Stomach (tissue), 9 donors: ENCODE measurements around the gene PARD3. TPM values are rescaled to one million over a fixed set of nuclear protein-coding genes. Genes with fewer than 3 reads are reported as not detected.

ENCODE experiments used
- DNase-seq, 2 donors: peaks; one replicate each; pipeline versions ENCODE4 v3.0.0 to v3.0.0-alpha.2; 2013 to 2019
- H3K27ac ChIP-seq, 5 donors: fragments of 200-600 bp in 4 of 5; sonication (generic) in 4 of 5; one replicate each; pipeline ENCODE4 v1.5.1; 2013 to 2019; ENCODE audit warnings: mild to moderate bottlenecking in 1 of 5, moderate library complexity in 1 of 5
- H3K27me3 ChIP-seq, 3 donors: fragments of 200-600 bp; sonication (generic); one replicate each; pipeline ENCODE4 v1.5.1; 2017 to 2019; ENCODE audit warnings: mixed run types in 1 of 3
- H3K36me3 ChIP-seq, 4 donors: fragments of 200-600 bp; sonication (generic); 1 replicate in 3 of 4; 2 replicates in 1 of 4; pipeline ENCODE4 v1.5.1; 2016 to 2019
- H3K4me1 ChIP-seq, 4 donors: fragments of 200-600 bp; sonication (generic); one replicate each; pipeline ENCODE4 v1.5.1; 2016 to 2019
- H3K4me3 ChIP-seq, 4 donors: fragments of 200-600 bp; sonication (generic) in 3 of 4; one replicate each; pipeline ENCODE4 v1.5.1; 2016 to 2019; ENCODE audit warnings: mild to moderate bottlenecking in 1 of 4
- H3K9me3 ChIP-seq, 4 donors: fragments of 200-600 bp; sonication (generic); one replicate each; pipeline ENCODE4 v1.5.1; 2016 to 2019
- CTCF ChIP-seq, 7 experiments: fragments of 450-650 bp in 4 of 7; fragments of 200-600 bp in 3 of 7; sonication (generic) in 3 of 7; IDR thresholded peaks; one replicate each; pipeline ENCODE4 v1.5.1; 2016 to 2019; ENCODE audit warnings: antibody characterized with exemption in 7 of 7, control low read depth in 2 of 7, mild to moderate bottlenecking in 1 of 7
- EP300 ChIP-seq: sonication (generic); formaldehyde crosslinking; IDR thresholded peaks from one replicate; pipeline ENCODE4 v1.6.1; 2017; ENCODE audit warnings: antibody characterized with exemption
- POLR2A ChIP-seq, 4 donors: fragments of 450-650 bp; IDR thresholded peaks; one replicate each; pipeline ENCODE4 v1.6.1; 2016; ENCODE audit warnings: antibody characterized with exemption in 4 of 4, control low read depth in 2 of 4, mild to moderate bottlenecking in 1 of 4, moderate library complexity in 1 of 4
- POLR2AphosphoS5 ChIP-seq, 3 donors: sonication (generic); formaldehyde crosslinking; IDR thresholded peaks; one replicate each; pipeline ENCODE4 v1.6.1; 2016; ENCODE audit warnings: antibody characterized with exemption in 3 of 3
- WGBS, 5 donors: extraction: QIAGEN DNeasy Blood & Tissue Kit in 3 of 5; methylation state at CpG; one replicate each; pipeline versions ENCODE4 v1.1.5 to v1.1.7; 2013 to 2018; 5-methylcytosine and 5-hydroxymethylcytosine counted together
- intact Hi-C: fragments of 100-400 bp; cut with DNase I; formaldehyde crosslinking; loops from one replicate; pipeline ENCODE4 v1.15.1; 2023; ENCODE audit warnings: low total_unique reads
- polyA plus RNA-seq, 3 donors: library from polyadenylated mRNA; stranded (reverse); fragments of 200-250 nt; gene quantifications; one replicate each; pipeline ENCODE4 v1.2.3, GENCODE V29; 2013
- total RNA-seq, 5 donors: library from RNA; depleted of rRNA; stranded (reverse); fragments of >200 nt; gene quantifications; one replicate each; pipeline versions ENCODE4 v1.1.0 to v1.2.3, GENCODE V29; 2014 to 2016
- donor health status: healthy with polysubstance abuse.
- donor health status: Bipolar disorder and iron deficiency.
- donor health status: healthy.

PARD3 gene
- total and polyA plus RNA-seq, 8 donors: 13.7 to 118 (median 31.8) TPM

GRCh38 chr10:34548466-34548865 is 266.6 kb downstream of the PARD3 start:
- TF ChIP-seq CTCF (IDR thresholded peaks at IDR 0.05) (no peak), POLR2AphosphoS5 (IDR thresholded peaks at IDR 0.05) (no peak), POLR2A (IDR thresholded peaks at IDR 0.05) (no peak), EP300 (no peak)
- H3K4me1 ChIP-seq: peaks cover 0 to 18% (median 11%) of the 10 kb centered on the region in 4 donors
- intact Hi-C loops: no loop called here
- H3K36me3 ChIP-seq: no peaks in the 10 kb centered on the region
- WGBS, 5 donors: 68 to 85% (median 80%) methylated on average over 4 of the region's 4 CpGs
- H3K9me3 ChIP-seq: no peaks in the 10 kb centered on the region
- H3K27me3 ChIP-seq: no peaks in the 10 kb centered on the region
- no peak overlapping the region for H3K27ac ChIP-seq
- H3K4me3 ChIP-seq: no peak overlapping the region
- DNase-seq: no peak

GRCh38 chr10:34547695-34548094 is 267.4 kb downstream of the PARD3 start:
- TF ChIP-seq EP300: no peak
- 83 to 93% (median 90%) methylated on average over 2 of the region's 2 CpGs for WGBS, 5 donors
- no peak overlapping the region for H3K27ac ChIP-seq
- peaks cover 0 to 18% (median 11%) of the 10 kb centered on the region in 4 donors for H3K4me1 ChIP-seq
- H3K4me3 ChIP-seq: no peak overlapping the region
- intact Hi-C loops: no loop called here
- no peaks in the 10 kb centered on the region for H3K9me3 ChIP-seq
- H3K27me3 ChIP-seq: no peaks in the 10 kb centered on the region
- DNase-seq: no peak
- H3K36me3 ChIP-seq: no peaks in the 10 kb centered on the region

- Histone ChIP-seq H3K9me3 (no peaks in the 10 kb centered on the region), H3K27ac (no peak overlapping the region), H3K4me3 (no peak overlapping the region), H3K27me3 (no peaks in the 10 kb centered on the region), H3K4me1 (peaks cover 0 to 18% (median 11%) of the 10 kb centered on the region in 4 donors), H3K36me3 (no peaks in the 10 kb centered on the region)
- 75 to 91% (median 76%) methylated on average over 5 of the region's 5 CpGs for WGBS, 5 donors
- intact Hi-C loops: no loop called here
- TF ChIP-seq CTCF (IDR thresholded peaks at IDR 0.05) (no peak), POLR2A (IDR thresholded peaks at IDR 0.05) (no peak), POLR2AphosphoS5 (IDR thresholded peaks at IDR 0.05) (no peak), EP300 (no peak)
- peak in 1 of 2 donors; percentile 70 for DNase-seq
Measured at GRCh38 chr10:34547291-34547690, 267.8 kb downstream of the PARD3 start.

GRCh38 chr10:34544400-34544799 is 270.7 kb downstream of the PARD3 start:
- intact Hi-C loops: no loop called here
- no peaks in the 10 kb centered on the region for H3K9me3 ChIP-seq
- TF ChIP-seq EP300 (no peak), CTCF (IDR thresholded peaks at IDR 0.05) (no peak), POLR2AphosphoS5 (IDR thresholded peaks at IDR 0.05) (no peak), POLR2A (IDR thresholded peaks at IDR 0.05) (no peak)
- H3K36me3 ChIP-seq: no peaks in the 10 kb centered on the region
- H3K4me1 ChIP-seq: peaks cover 0 to 28% (median 15%) of the 10 kb centered on the region in 4 donors
- no peak overlapping the region for H3K4me3 ChIP-seq
- no peak overlapping the region for H3K27ac ChIP-seq
- H3K27me3 ChIP-seq: no peaks in the 10 kb centered on the region
- no peak for DNase-seq

GRCh38 chr10:34543716-34544115 is 271.4 kb downstream of the PARD3 start:
- Histone ChIP-seq H3K4me3 (no peak overlapping the region), H3K4me1 (peaks cover 0 to 31% (median 12%) of the 10 kb centered on the region in 4 donors), H3K36me3 (no peaks in the 10 kb centered on the region), H3K27ac (no peak overlapping the region), H3K27me3 (no peaks in the 10 kb centered on the region), H3K9me3 (no peaks in the 10 kb centered on the region)
- intact Hi-C loops: no loop called here
- WGBS, 5 donors: 69 to 76% (median 72%) methylated on average over 2 of the region's 2 CpGs
- DNase-seq: no peak
- no peak for TF ChIP-seq POLR2A (IDR thresholded peaks at IDR 0.05)
- no peak for TF ChIP-seq EP300
- no peak for TF ChIP-seq CTCF (IDR thresholded peaks at IDR 0.05)
- TF ChIP-seq POLR2AphosphoS5 (IDR thresholded peaks at IDR 0.05): no peak
